NOMO-1 treated with dmso at 0.1 percent for 144 hours (cell line): Measurements from ENCODE around the gene ORM2.
A peak's percentile ranks its signal among the peaks of the same experiment; 100 is the strongest.

Experiments used
- DNase-seq: peaks from one replicate; lab custom pipeline; 2025; ENCODE audit not compliant: unreplicated experiment; lab: John Stamatoyannopoulos, UW

Gene ORM2

GRCh38 chr9:114369216-114370130, 39.8 kb downstream of the ORM2 start:
- DNase-seq = no peak

GRCh38 chr9:114370251-114370967, 40.7 kb downstream of the ORM2 start:
- no peak for DNase-seq

GRCh38 chr9:114370968-114371320, 41.3 kb downstream of the ORM2 start:
- DNase-seq = no peak

- no peak for DNase-seq
These were observed 41.8 kb downstream of the ORM2 start for GRCh38 chr9:114371343-114371944.

GRCh38 chr9:114371973-114372917, 42.6 kb downstream of the ORM2 start:
- peak; percentile 30 for DNase-seq

- peak; percentile 94 for DNase-seq
These were observed 43.3 kb downstream of the ORM2 start for GRCh38 chr9:114372921-114373448.

- no peak for DNase-seq
These were observed 44.5 kb downstream of the ORM2 start for GRCh38 chr9:114373960-114374730.

GRCh38 chr9:114374936-114375335, 45.3 kb downstream of the ORM2 start:
- DNase-seq = no peak

GRCh38 chr9:114375386-114376175, 45.9 kb downstream of the ORM2 start:
- DNase-seq = no peak

GRCh38 chr9:114376586-114377445, 47.1 kb downstream of the ORM2 start:
- DNase-seq = no peak

GRCh38 chr9:114378016-114378415, 48.3 kb downstream of the ORM2 start:
- no peak for DNase-seq

- DNase-seq = no peak
These were observed 49.2 kb downstream of the ORM2 start for GRCh38 chr9:114378883-114379282.
